ENCODE measurements around the gene DHRS2. TPM values are rescaled to one million over a fixed set of nuclear protein-coding genes. Genes with fewer than 3 reads are reported as not detected.

DHRS2 gene
- total and polyA plus RNA-seq, 2 of the 13 experiments (the other 11 are each of a cell fraction or from before 2014, with no cell fraction given) = 1,621 to 3,021 TPM

GRCh38 chr14:23600806-23601205 is 35.4 kb upstream of the DHRS2 start (continued):
- TF ChIP-seq DNMT3B (CRISPR knock-in tag; conservative IDR thresholded peaks at IDR 0.05) (0 out of 2 replicates have a peak, but pooled peaks have one; percentile 26), YEATS2 (CRISPR knock-in tag; IDR thresholded peaks at IDR 0.05; ENCODE audit: borderline replicate concordance) (no peak), ZNF530 (CRISPR knock-in tag; IDR thresholded peaks at IDR 0.05; ENCODE audit: low read depth) (no peak), NFKB2 (CRISPR knock-in tag; IDR thresholded peaks at IDR 0.05; ENCODE audit: borderline replicate concordance) (no peak), MAF1 (CRISPR knock-in tag; IDR thresholded peaks at IDR 0.05; ENCODE audit: borderline replicate concordance) (no peak), MIXL1 (CRISPR knock-in tag; IDR thresholded peaks at IDR 0.05) (0 out of 2 replicates have a peak, but pooled peaks have one; percentile 11), MXD3 (CRISPR knock-in tag; IDR thresholded peaks at IDR 0.05) (no peak), HNRNPL (IDR thresholded peaks at IDR 0.05; ENCODE audit: low read depth, low read length) (no peak), ZFYVE20 (CRISPR knock-in tag; IDR thresholded peaks at IDR 0.05; ENCODE audit: borderline replicate concordance, low read depth) (0 out of 2 replicates have a peak, but pooled peaks have one; percentile 32), ZMYM3 (CRISPR knock-in tag; IDR thresholded peaks at IDR 0.05) (peak; percentile 71; the same call in 1 of the 2 replicates), ADNP (CRISPR knock-in tag; IDR thresholded peaks at IDR 0.05) (0 out of 2 replicates have a peak, but pooled peaks have one; percentile 49), GABPB1 (CRISPR knock-in tag; IDR thresholded peaks at IDR 0.05) (no peak), FOXA3 (CRISPR knock-in tag; IDR thresholded peaks at IDR 0.05) (0 out of 2 replicates have a peak, but pooled peaks have one; percentile 10), NCOA2 (CRISPR knock-in tag; IDR thresholded peaks at IDR 0.05) (peak; percentile 10; the same call in 1 of the 2 replicates), GATA4 (IDR thresholded peaks at IDR 0.05; ENCODE audit: borderline replicate concordance, low read depth) (no peak), ZNF557 (CRISPR knock-in tag; IDR thresholded peaks at IDR 0.05) (no peak), IRF2 (CRISPR knock-in tag; IDR thresholded peaks at IDR 0.05) (no peak), ZNF660 (CRISPR knock-in tag; IDR thresholded peaks at IDR 0.05; ENCODE audit: borderline replicate concordance, low read depth) (no peak), RARA (CRISPR knock-in tag; IDR thresholded peaks at IDR 0.05) (no peak), KDM1A (CRISPR knock-in tag; IDR thresholded peaks at IDR 0.05) (peak; percentile 95), HDAC2 (CRISPR knock-in tag; IDR thresholded peaks at IDR 0.05) (0 out of 2 replicates have a peak, but pooled peaks have one; percentile 32), HHEX (CRISPR knock-in tag; IDR thresholded peaks at IDR 0.05) (0 out of 2 replicates have a peak, but pooled peaks have one; percentile 5), XRCC5 (optimal IDR thresholded peaks at IDR 0.05; ENCODE audit: low read length) (no peak), ZNF775 (CRISPR knock-in tag; IDR thresholded peaks at IDR 0.05; ENCODE audit: borderline replicate concordance) (no peak), CEBPZ (IDR thresholded peaks at IDR 0.05; ENCODE audit: low read length) (no peak), ZNF446 (CRISPR knock-in tag; IDR thresholded peaks at IDR 0.05) (no peak), CHD4 (IDR thresholded peaks at IDR 0.05; ENCODE audit: borderline replicate concordance, low read length) (peak; percentile 96), SAFB2 (CRISPR knock-in tag; IDR thresholded peaks at IDR 0.05; ENCODE audit: borderline replicate concordance, low read depth) (no peak), SIX4 (CRISPR knock-in tag; IDR thresholded peaks at IDR 0.05) (0 out of 2 replicates have a peak, but pooled peaks have one; percentile 23)

Measured in HepG2 (cell line).